NCI-H2171 (cell line): ENCODE results near the gene EOGT.

Experiments
- DNase-seq: peaks from one replicate; lab custom pipeline; 2025; lab: John Stamatoyannopoulos, UW

Gene EOGT

DNA sequence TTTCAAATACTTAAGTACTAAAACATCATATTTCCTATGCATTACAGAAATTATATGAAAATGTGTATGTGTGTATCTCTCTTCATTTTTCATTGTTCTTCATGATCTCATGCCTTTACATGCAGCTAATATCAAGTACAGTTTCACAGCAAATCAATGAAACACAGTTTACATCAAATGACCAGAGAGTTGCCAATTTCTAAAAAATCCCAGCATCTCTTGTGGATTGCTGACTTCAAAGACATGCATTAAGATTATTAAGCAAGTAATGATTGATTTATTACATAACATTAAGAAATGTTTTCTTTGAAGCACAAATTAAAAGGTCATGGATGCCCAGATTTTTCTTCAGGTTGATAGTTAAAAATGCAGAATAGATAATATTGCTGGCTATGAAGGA, 50.1 kb downstream of the EOGT start:
- no peak for DNase-seq

DNA sequence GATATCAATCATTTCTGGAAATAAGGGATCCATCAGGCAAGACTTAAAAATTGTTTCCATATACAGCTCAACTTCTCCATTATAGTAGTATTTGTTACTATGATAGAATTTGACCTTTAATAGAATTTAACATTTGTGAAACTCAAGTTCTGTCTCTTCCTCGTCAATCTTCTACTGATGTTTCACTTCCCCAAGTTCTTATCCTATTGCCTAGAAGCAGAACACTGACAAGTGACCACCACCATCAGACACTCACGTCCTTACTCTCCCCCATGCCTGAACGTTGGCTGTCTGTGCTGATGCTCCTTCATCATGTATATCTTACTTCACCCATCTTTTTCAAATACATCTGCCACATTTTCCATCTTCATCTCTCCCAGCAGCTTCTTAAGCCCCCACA, 54.6 kb downstream of the EOGT start:
- no peak for DNase-seq

DNA sequence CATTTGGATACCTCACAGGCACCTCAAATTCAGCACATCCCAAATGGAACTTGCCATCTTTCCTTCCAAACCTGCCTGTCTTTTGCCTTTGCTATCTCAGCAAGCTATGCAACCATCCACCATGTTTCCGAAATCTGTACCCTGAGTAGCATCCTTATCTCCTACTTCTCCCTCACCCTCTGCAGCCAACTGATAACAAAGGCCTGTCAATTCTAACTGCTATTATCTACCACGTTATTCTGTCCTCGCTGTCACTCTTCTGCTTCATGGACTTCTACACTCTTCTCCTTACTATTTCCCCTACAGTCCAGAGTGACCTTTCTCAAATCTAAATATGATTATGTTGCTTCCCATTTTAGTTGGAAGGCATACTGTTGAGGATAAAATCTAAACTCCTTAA, 55.6 kb downstream of the EOGT start:
- no peak for DNase-seq

DNA sequence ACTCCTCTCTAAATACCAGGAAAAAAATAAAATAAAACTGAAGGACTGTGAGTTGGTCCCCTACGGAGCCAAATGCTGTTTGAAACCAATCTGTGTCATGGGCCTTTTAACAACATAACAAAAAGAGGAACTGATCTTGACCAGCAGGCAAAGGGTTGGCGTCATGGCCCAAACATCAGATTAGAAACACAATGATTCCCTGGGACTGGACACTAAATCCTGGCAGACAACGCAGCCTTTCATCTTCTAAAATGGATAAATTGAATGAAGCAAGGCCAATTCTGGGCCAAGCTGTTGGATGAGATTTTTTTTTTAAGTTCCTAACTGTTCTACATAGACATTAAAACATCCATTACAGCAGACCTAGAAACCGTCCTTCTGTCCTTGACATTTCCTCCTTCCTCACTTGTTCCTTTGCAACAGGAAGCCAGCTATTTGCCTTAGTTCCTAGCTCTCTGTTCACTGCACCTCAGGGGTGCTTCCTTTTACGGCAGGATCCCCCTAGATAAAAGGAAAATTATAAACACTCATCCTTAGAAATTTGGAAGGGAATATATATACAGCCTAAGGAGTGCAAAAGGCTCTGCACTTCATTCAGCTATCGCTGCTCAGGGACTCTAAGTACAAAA, 59.6 kb downstream of the EOGT start:
- no peak for DNase-seq

DNA sequence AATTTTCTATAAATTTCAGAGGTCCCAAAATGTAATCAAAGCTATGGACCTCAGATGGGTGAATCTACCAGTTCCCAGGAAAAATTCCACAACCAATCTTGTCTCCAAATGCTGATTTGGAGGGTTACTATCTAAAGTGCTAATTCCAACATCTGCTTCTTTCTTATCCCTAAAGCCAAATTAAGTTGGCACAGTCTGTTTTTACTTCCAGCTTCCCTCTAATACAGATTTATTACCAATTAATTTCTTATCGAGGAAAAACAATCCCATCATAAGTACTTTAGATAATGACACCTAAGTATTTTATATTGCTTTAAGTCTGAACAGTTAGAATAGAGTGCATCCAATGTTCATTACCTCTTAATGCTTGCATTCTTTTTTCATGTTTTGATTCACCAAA, 68.3 kb downstream of the EOGT start:
- no peak for DNase-seq

DNA sequence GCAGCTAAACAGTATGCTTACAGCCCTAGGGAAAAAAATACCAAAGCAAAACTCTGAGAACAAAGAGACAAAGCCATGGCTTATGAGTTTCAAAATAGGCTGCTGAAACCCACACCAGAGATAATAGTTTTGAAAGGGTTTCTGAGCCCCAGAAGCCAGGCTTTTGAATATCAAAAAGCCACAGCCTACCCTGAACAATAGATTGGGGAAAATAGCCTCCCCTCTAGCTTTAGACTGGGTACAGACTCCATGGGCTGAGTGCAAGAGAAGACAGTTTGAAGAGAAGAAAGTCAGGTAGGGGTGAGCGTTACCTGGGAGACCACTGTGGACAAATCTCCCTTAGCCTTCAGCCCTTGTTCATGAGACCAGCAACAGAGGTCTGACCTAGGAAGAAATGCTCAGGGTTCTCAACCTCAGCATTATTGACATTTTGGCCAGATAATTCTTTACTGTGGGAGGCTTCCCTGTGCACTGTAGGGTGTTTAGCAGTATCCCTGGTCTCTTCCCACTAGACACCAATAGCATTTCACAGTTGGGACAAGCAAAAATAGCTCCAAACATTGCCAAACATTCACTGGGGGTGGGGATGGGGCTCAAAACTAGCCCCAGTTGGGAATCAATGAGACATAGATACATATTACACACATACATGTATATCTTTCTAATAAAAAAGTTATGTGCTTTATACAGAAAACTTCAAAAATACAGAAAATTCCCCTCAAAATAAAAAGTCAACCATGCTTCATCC, 69.6 kb downstream of the EOGT start:
- DNase-seq = no peak

DNA sequence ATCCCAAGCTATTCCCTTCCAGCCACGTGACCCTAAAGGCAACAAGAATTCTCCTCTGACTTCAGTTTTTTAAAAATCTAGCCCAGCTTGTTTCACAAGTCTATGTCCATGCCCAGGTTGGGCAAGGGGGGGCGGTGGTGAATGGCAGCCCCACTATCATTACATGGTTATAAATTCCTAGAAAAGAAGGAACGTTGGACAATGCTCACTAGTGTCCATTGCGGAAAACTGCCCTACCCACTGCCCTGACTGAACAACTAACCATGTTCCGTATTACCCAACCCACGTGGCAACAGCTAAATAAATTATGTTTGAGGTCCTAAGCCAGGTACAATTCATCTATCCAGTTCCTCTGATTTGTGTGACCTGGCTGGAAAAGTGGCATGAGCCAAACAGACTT, 72.4 kb downstream of the EOGT start:
- DNase-seq = no peak

DNA sequence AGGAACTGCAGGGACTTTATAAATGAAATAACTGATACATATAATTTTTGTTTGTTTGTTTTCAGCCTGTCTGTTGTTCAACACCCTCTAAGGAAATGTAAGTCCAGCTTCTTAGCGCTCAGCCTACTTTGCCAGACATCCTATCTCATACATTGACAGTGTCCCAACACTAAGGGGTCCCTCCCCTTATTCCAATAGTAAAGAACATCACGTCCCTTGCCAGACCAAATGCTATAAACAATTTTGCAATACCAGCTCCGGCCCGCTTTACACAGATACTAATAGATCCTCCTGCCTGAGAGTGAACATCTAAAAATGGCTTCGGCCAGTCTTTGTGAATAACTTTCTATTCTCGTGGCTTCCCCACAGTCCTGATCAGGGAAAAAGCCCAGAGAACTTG, 76.6 kb downstream of the EOGT start:
- DNase-seq = no peak

DNA sequence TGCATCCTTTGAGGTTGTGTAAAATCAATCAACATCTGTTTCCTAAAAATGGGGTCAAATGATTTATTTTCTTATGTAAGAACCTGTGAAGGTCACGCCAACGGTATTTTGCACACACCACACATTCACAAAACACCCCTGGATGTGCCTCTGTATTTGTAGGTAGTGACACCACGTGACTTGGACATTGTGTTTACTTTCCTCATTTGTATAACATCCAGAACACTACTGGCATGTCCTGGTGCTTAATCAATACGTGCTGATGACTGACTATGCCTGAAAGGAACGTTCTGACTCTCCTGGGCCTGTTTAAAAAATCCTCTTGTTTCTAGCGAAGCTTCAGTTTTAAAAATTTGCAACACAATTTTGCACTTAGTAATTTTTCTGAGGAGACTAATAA, 77.7 kb downstream of the EOGT start:
- no peak for DNase-seq

DNA sequence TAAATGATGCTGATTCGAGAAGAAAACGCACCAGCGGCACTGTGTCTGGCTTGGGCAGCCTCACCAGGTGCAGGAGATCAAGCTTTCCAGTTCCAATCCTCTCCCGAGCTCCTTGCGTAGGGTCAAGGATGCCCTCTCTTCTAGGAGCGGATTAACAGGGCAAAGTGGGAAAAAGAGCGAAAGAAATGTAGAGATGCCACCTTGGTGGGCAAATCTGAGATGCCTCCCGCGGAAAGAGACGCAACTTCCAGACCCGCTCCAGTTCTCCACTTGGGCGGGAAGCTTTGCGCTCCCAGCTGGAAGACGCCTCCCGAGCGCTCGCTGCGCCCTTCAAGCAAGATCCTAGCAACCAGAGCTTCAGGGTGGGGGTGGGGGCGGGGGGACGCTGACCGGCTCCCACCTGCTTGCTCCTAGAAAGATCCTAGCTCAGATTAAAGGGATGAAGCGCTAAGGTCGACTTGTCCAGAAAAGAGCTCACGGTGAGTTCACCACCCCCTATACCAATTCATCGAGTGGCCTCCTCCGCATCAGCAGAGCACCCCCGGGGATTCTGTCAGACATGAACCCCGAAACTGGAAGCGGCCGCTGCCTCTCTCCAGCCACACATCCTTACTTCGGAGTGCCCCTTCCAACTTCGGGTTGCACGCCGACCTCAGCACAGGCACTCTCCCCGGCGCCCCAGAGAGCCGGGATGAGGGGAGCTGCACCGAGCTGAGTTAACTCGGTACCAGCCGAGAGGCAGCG, 81.9 kb downstream of the EOGT start:
- no peak for DNase-seq
